SU-DHL-6 (cell line): ENCODE data around the gene DMD.

ENCODE experiments used
- H2AFZ ChIP-seq: fragments of 200-600 bp; sonication (generic); 2 replicates; pipeline ENCODE4 v1.6.1; 2014; ENCODE audit warnings: low read depth, mild to moderate bottlenecking, moderate library complexity, mixed read lengths, antibody characterized with exemption, low read length; ENCODE audit not compliant: severe bottlenecking
- H3F3A ChIP-seq: fragments of 200-600 bp; shearing (Covaris generic); 2 replicates; pipeline ENCODE4 v1.6.0; 2016; ENCODE audit warnings: antibody characterized with exemption, mild to moderate bottlenecking; ENCODE audit not compliant: insufficient read depth
- H3K27ac ChIP-seq: fragments of 200-600 bp; sonication (generic); 2 replicates; pipeline ENCODE4 v1.5.1; 2016; ENCODE audit warnings: low read depth, mild to moderate bottlenecking, low read length, moderate library complexity, mixed read lengths
- H3K27me3 ChIP-seq: fragments of 200-600 bp; sonication (generic), shearing (Covaris generic); 2 replicates; pipeline ENCODE4 v1.6.0; 2014; ENCODE audit warnings: mild to moderate bottlenecking, low read length
- H3K36me3 ChIP-seq: fragments of 200-600 bp; sonication (generic); 2 replicates; pipeline ENCODE4 v1.6.1; 2014; ENCODE audit warnings: mild to moderate bottlenecking, low read length, mixed read lengths
- H3K4me2 ChIP-seq: fragments of 300-600, 200-600 bp; shearing (Covaris generic), sonication (generic); 2 replicates; pipeline ENCODE4 v1.6.0; 2014; ENCODE audit warnings: low read length, low read depth, mild to moderate bottlenecking; ENCODE audit not compliant: poor library complexity, severe bottlenecking
- H3K4me3 ChIP-seq: fragments of 200-600 bp; sonication (generic); 2 replicates; pipeline ENCODE4 v1.5.1; 2014; ENCODE audit warnings: antibody characterized with exemption, low read length, mild to moderate bottlenecking, mixed read lengths; ENCODE audit not compliant: insufficient read depth, poor library complexity, severe bottlenecking
- H3K79me2 ChIP-seq: fragments of 200-600 bp; sonication (generic); 2 replicates; pipeline ENCODE4 v1.6.1; 2014; ENCODE audit warnings: mild to moderate bottlenecking, low read length, moderate library complexity; ENCODE audit not compliant: insufficient read depth
- H3K9ac ChIP-seq: fragments of 200-600 bp; sonication (generic); 2 replicates; pipeline ENCODE4 v1.7.0; 2014; ENCODE audit warnings: mild to moderate bottlenecking, low read length
- H3K9me2 ChIP-seq: fragments of 200-600 bp; sonication (generic); replicated peaks from 2 replicates; pipeline ENCODE4 v1.6.1; 2014; ENCODE audit warnings: low read length; ENCODE audit not compliant: insufficient read depth
- H3K9me3 ChIP-seq: fragments of 200-600 bp; sonication (generic); 2 replicates; pipeline ENCODE4 v1.6.1; 2014; ENCODE audit warnings: low read length, mixed read lengths; ENCODE audit not compliant: insufficient read depth
- H4K20me1 ChIP-seq: fragments of 200-600 bp; sonication (generic); 2 replicates; pipeline ENCODE4 v1.6.1; 2014; ENCODE audit warnings: low read depth, mild to moderate bottlenecking, antibody characterized with exemption, low read length, moderate library complexity, mixed read lengths
- CTCF ChIP-seq: fragments of 200-600 bp; sonication (generic); IDR thresholded peaks from one replicate; pipeline ENCODE4 v1.5.1; 2017; ENCODE audit warnings: antibody characterized with exemption, mild to moderate bottlenecking, low read length, moderate library complexity; ENCODE audit not compliant: insufficient read depth, poor library complexity, severe bottlenecking
- EZH2phosphoT487 ChIP-seq: fragments of 200-600 bp; sonication (generic), shearing (Covaris generic); conservative IDR thresholded peaks from 2 replicates; pipeline ENCODE4 v1.6.1; 2018; ENCODE audit warnings: mild to moderate bottlenecking, antibody characterized with exemption, low read length, moderate library complexity, mixed read lengths

The DMD gene

GRCh38 chrX:31154946-31155345 is 2056.4 kb downstream of the DMD start:
- H3K36me3 ChIP-seq: no peaks in the 10 kb centered on the region
- H3F3A ChIP-seq: no peaks in the 10 kb centered on the region
- H3K9me3 ChIP-seq: no peaks in the 10 kb centered on the region
- no peak overlapping the region for H3K4me2 ChIP-seq
- H3K27me3 ChIP-seq: no peaks in the 10 kb centered on the region
- H4K20me1 ChIP-seq: no peaks in the 10 kb centered on the region
- H3K9me2 ChIP-seq: no peaks in the 10 kb centered on the region
- no peaks in the 10 kb centered on the region for H3K79me2 ChIP-seq
- H3K4me3 ChIP-seq: no peak overlapping the region
- no peak overlapping the region for H3K9ac ChIP-seq
- no peak overlapping the region for H3K27ac ChIP-seq
- H2AFZ ChIP-seq: no peak overlapping the region
- no peak for TF ChIP-seq CTCF
- TF ChIP-seq EZH2phosphoT487: no peak

- Histone ChIP-seq H3F3A (no peaks in the 10 kb centered on the region), H3K4me3 (no peak overlapping the region), H3K79me2 (no peaks in the 10 kb centered on the region), H3K9ac (no peak overlapping the region), H3K27ac (no peak overlapping the region), H3K9me2 (no peaks in the 10 kb centered on the region), H3K27me3 (no peaks in the 10 kb centered on the region), H3K36me3 (0 out of 2 replicates have a peak, but pooled peaks cover 3% of the 10 kb centered on the region), H2AFZ (no peak overlapping the region), H4K20me1 (no peaks in the 10 kb centered on the region), H3K4me2 (no peak overlapping the region), H3K9me3 (no peaks in the 10 kb centered on the region)
- TF ChIP-seq EZH2phosphoT487 (no peak), CTCF (no peak)
These were observed 2057.8 kb downstream of the DMD start for GRCh38 chrX:31153475-31154047.

GRCh38 chrX:31147175-31147574 is 2064.2 kb downstream of the DMD start:
- H3K4me2 ChIP-seq: no peak overlapping the region
- no peaks in the 10 kb centered on the region for H3K9me3 ChIP-seq
- H3K27ac ChIP-seq: no peak overlapping the region
- no peaks in the 10 kb centered on the region for H3K9me2 ChIP-seq
- no peaks in the 10 kb centered on the region for H3K79me2 ChIP-seq
- H4K20me1 ChIP-seq: no peaks in the 10 kb centered on the region
- no peak overlapping the region for H3K4me3 ChIP-seq
- TF ChIP-seq EZH2phosphoT487: no peak
- peaks cover 8% of the 10 kb centered on the region; the same call in 1 of the 2 replicates for H3K36me3 ChIP-seq
- no peaks in the 10 kb centered on the region for H3F3A ChIP-seq
- H2AFZ ChIP-seq: no peak overlapping the region
- H3K27me3 ChIP-seq: no peaks in the 10 kb centered on the region
- no peak overlapping the region for H3K9ac ChIP-seq

- Histone ChIP-seq H3K27me3 (no peaks in the 10 kb centered on the region), H3K9me2 (no peaks in the 10 kb centered on the region), H3K79me2 (no peaks in the 10 kb centered on the region), H3K4me2 (no peak overlapping the region), H3K27ac (no peak overlapping the region), H2AFZ (no peak overlapping the region), H3K36me3 (peaks cover 3% of the 10 kb centered on the region; the same call in 1 of the 2 replicates), H3K9ac (no peak overlapping the region), H3K4me3 (no peak overlapping the region), H3F3A (0 out of 2 replicates have a peak, but pooled peaks cover 8% of the 10 kb centered on the region), H4K20me1 (no peaks in the 10 kb centered on the region), H3K9me3 (no peaks in the 10 kb centered on the region)
- TF ChIP-seq CTCF (no peak), EZH2phosphoT487 (no peak)
These were observed 2071.4 kb downstream of the DMD start for GRCh38 chrX:31139961-31140360.
